H1 (cell line): ENCODE results near the gene DHRS12. TPM values are rescaled to one million over a fixed set of nuclear protein-coding genes. Genes with fewer than 3 reads are reported as not detected.

Experiments used
- CTCF ChIA-PET: fragments of 300-600 bp; sonication (Branson Sonifier 250); formaldehyde crosslinking; loops from one replicate; lab custom pipeline; 2021; ENCODE audit not compliant: partially characterized antibody; lab: Charles Lee
- POLR2A ChIA-PET: fragments of 300-600 bp; sonication (Branson Sonifier 250); formaldehyde crosslinking; loops from one replicate; lab custom pipeline; 2021; ENCODE audit warnings: inconsistent platforms; ENCODE audit not compliant: partially characterized antibody; lab: Charles Lee
- DNase-seq, 2 experiments: peaks; one replicate each; pipeline versions ENCODE4 v3.0.0 to v3.0.0-alpha.2; 2010 to 2022; ENCODE audit warnings: low spot score in 2 of 2, low read depth in 1 of 2, mixed read lengths in 1 of 2
- FAIRE-seq: peaks from 2 replicates; lab custom pipeline; 2011; peaks lifted over from hg19 to GRCh38; lab: Jason Lieb, UNC
- H2AFZ ChIP-seq: 2 replicates; pipeline ENCODE4 v1.8.1; 2012; ENCODE audit warnings: low read length, inconsistent platforms
- H2AK5ac ChIP-seq: 2 replicates; pipeline ENCODE4 v1.6.1; 2013; ENCODE audit warnings: low read depth, low read length
- H2BK120ac ChIP-seq: replicated peaks from 2 replicates; pipeline ENCODE3; 2013; ENCODE audit warnings: low read depth, low read length, inconsistent platforms
- H2BK12ac ChIP-seq: 2 replicates; pipeline ENCODE4 v1.6.1; 2013; ENCODE audit warnings: low read depth, low read length
- H2BK15ac ChIP-seq: 2 replicates; pipeline ENCODE4 v1.6.1; 2013; ENCODE audit warnings: low read length
- H2BK20ac ChIP-seq: 2 replicates; pipeline ENCODE4 v1.6.1; 2013; ENCODE audit warnings: low read length
- H2BK5ac ChIP-seq: 2 replicates; pipeline ENCODE4 v1.6.1; 2013; ENCODE audit warnings: low read depth, low read length
- H3K14ac ChIP-seq: 2 replicates; pipeline ENCODE4 v1.6.1; 2013; ENCODE audit warnings: inconsistent platforms; ENCODE audit not compliant: insufficient read length
- H3K18ac ChIP-seq: 2 replicates; pipeline ENCODE4 v1.6.1; 2013; ENCODE audit warnings: low read length; ENCODE audit errors: extremely low read depth
- H3K23ac ChIP-seq: 2 replicates; pipeline ENCODE4 v1.6.1; 2013; ENCODE audit warnings: inconsistent platforms; ENCODE audit not compliant: insufficient read length
- H3K23me2 ChIP-seq: 2 replicates; pipeline ENCODE4 v1.6.1; 2013; ENCODE audit warnings: low read depth, low read length
- H3K27ac ChIP-seq: 2 replicates; pipeline ENCODE4 v1.6.1; 2011; ENCODE audit warnings: low read depth, low read length, inconsistent platforms
- H3K27me3 ChIP-seq, 4 experiments: replicated peaks in 1 of 4; 1 replicate in 1 of 4; 2 replicates in 3 of 4; pipeline versions ENCODE4 v1.6.1 to v1.8.1; 2011 to 2013; ENCODE audit warnings: low read length in 3 of 4, mild to moderate bottlenecking in 3 of 4, inconsistent platforms in 2 of 4, mixed read lengths in 2 of 4, moderate library complexity in 1 of 4; ENCODE audit not compliant: control insufficient read depth in 3 of 4, insufficient read depth in 3 of 4; ENCODE audit errors: extremely low read depth in 1 of 4
- H3K36me3 ChIP-seq, 4 experiments: 2 replicates each; pipeline versions ENCODE4 v1.6.1 to v1.8.1; 2011 to 2013; ENCODE audit warnings: mild to moderate bottlenecking in 4 of 4, low read length in 3 of 4, moderate library complexity in 2 of 4, control low read depth in 1 of 4, inconsistent platforms in 1 of 4; ENCODE audit not compliant: insufficient read depth in 4 of 4, control insufficient read depth in 2 of 4
- H3K4ac ChIP-seq: replicated peaks from 2 replicates; pipeline ENCODE3; 2013; ENCODE audit warnings: low read length, low read depth, mixed read lengths, inconsistent platforms; ENCODE audit not compliant: insufficient read length
- H3K4me1 ChIP-seq, 4 experiments: replicated peaks in 1 of 4; 1 replicate in 1 of 4; 2 replicates in 3 of 4; pipeline versions ENCODE4 v1.6.1 to v1.8.1; 2011 to 2013; ENCODE audit warnings: low read length in 3 of 4, inconsistent platforms in 2 of 4, mixed read lengths in 1 of 4; ENCODE audit not compliant: insufficient read depth in 4 of 4, control insufficient read depth in 3 of 4
- H3K4me2 ChIP-seq, 2 experiments: 2 replicates each; pipeline versions ENCODE4 v1.6.1 to v1.8.1; 2011 to 2013; ENCODE audit warnings: low read depth in 2 of 2, low read length in 2 of 2, control low read depth in 1 of 2, inconsistent platforms in 1 of 2, mild to moderate bottlenecking in 1 of 2; ENCODE audit not compliant: insufficient read depth in 1 of 2
- H3K4me3 ChIP-seq, 4 experiments: fragments of 200-600, 300-600 bp in 1 of 4; sonication (generic), shearing (Covaris generic), sonication (Bioruptor Twin) in 1 of 4; 2 replicates each; pipeline versions ENCODE4 v1.5.1 to v1.8.1; 2011 to 2016; ENCODE audit warnings: low read length in 4 of 4, low read depth in 3 of 4, control low read depth in 2 of 4, inconsistent platforms in 2 of 4, mild to moderate bottlenecking in 2 of 4, mixed read lengths in 1 of 4, moderate library complexity in 1 of 4; ENCODE audit not compliant: insufficient read depth in 2 of 4; ENCODE audit errors: extremely low read depth in 1 of 4
- H3K56ac ChIP-seq: replicated peaks from 2 replicates; pipeline ENCODE3; 2013; ENCODE audit warnings: low read depth, mild to moderate bottlenecking, mixed read lengths, low read length, inconsistent platforms; ENCODE audit not compliant: insufficient read length
- H3K79me1 ChIP-seq: 2 replicates; pipeline ENCODE4 v1.6.1; 2013; ENCODE audit warnings: low read depth, low read length, control low read depth
- H3K79me2 ChIP-seq, 2 experiments: 2 replicates each; pipeline versions ENCODE4 v1.6.1 to v1.8.1; 2012 to 2013; ENCODE audit warnings: low read length in 2 of 2, mild to moderate bottlenecking in 2 of 2, inconsistent platforms in 1 of 2; ENCODE audit not compliant: insufficient read depth in 2 of 2, control insufficient read depth in 1 of 2
- H3K9ac ChIP-seq, 4 experiments: replicated peaks in 1 of 4; 1 replicate in 1 of 4; 2 replicates in 3 of 4; pipeline versions ENCODE4 v1.6.1 to v1.8.1; 2011 to 2013; ENCODE audit warnings: low read depth in 3 of 4, low read length in 3 of 4, control low read depth in 2 of 4, mild to moderate bottlenecking in 2 of 4, moderate library complexity in 2 of 4, inconsistent platforms in 1 of 4; ENCODE audit errors: extremely low read depth in 1 of 4
- H3K9me3 ChIP-seq, 2 experiments: 2 replicates each; pipeline versions ENCODE4 v1.6.1 to v1.8.1; 2012 to 2013; ENCODE audit warnings: mild to moderate bottlenecking in 2 of 2, moderate library complexity in 2 of 2, control low read depth in 1 of 2, inconsistent platforms in 1 of 2, low read depth in 1 of 2, low read length in 1 of 2, mixed read lengths in 1 of 2; ENCODE audit not compliant: insufficient read depth in 2 of 2
- H4K20me1 ChIP-seq, 2 experiments: replicated peaks in 1 of 2; 2 replicates each; pipeline versions ENCODE3 to v1.8.1; 2011 to 2013; ENCODE audit warnings: inconsistent platforms in 2 of 2, low read length in 2 of 2, mild to moderate bottlenecking in 1 of 2; ENCODE audit not compliant: insufficient read depth in 2 of 2, control insufficient read depth in 1 of 2
- H4K5ac ChIP-seq: 2 replicates; pipeline ENCODE4 v1.6.1; 2013; ENCODE audit warnings: low read length, low read depth, mixed read lengths, inconsistent platforms; ENCODE audit not compliant: insufficient read length
- H4K8ac ChIP-seq: 2 replicates; pipeline ENCODE4 v1.8.0; 2013; ENCODE audit warnings: mild to moderate bottlenecking, moderate library complexity, low read length, inconsistent platforms; ENCODE audit not compliant: insufficient read depth; ENCODE audit errors: extremely low read depth
- H4K91ac ChIP-seq: replicated peaks from 2 replicates; pipeline ENCODE3; 2013; ENCODE audit warnings: low read length, mixed read lengths, inconsistent platforms; ENCODE audit not compliant: insufficient read length
- MAFK ChIP-seq: IDR thresholded peaks from 2 replicates; pipeline ENCODE4 v1.6.1; 2012; ENCODE audit warnings: low read depth, mild to moderate bottlenecking, improper control_type of control experiment, low read length
- RFX5 ChIP-seq: IDR thresholded peaks from 2 replicates; pipeline ENCODE4 v1.6.1; 2011; ENCODE audit warnings: low read depth, low read length, improper control_type of control experiment, borderline replicate concordance
- SP2 ChIP-seq: IDR thresholded peaks from 2 replicates; pipeline ENCODE4 v1.6.1; 2012; ENCODE audit warnings: mild to moderate bottlenecking, low read length, inconsistent platforms
- WGBS, 2 experiments: shearing (Covaris generic) in 1 of 2; methylation state at CpG; one replicate each; pipeline versions ENCODE4 v1.1.6 to v1.1.7; 2013 to 2015; ENCODE audit warnings: low lambda C conversion rate in 2 of 2, mixed read lengths in 2 of 2, inconsistent platforms in 1 of 2, low coverage in 1 of 2, missing lambda C conversion rate in 1 of 2; ENCODE audit not compliant: insufficient replicate concordance in 2 of 2, insufficient coverage in 1 of 2, insufficient read length in 1 of 2; ENCODE audit errors: extremely low coverage in 1 of 2, missing lambda C conversion rate in 1 of 2; 5-methylcytosine and 5-hydroxymethylcytosine counted together
- polyA plus RNA-seq, 7 experiments: library from polyadenylated mRNA; depleted of rRNA in 3 of 7; stranded (reverse) in 5 of 7; unstranded in 2 of 7; fragments of >200 nt in 5 of 7; fragments of 200-250 nt in 2 of 7; gene quantifications; 1 replicate in 5 of 7; 2 replicates in 1 of 7; 4 replicates in 1 of 7; pipeline versions ENCODE4 v1.2.1 to v1.2.3, GENCODE V29; 2011 to 2013; ENCODE audit warnings: missing spikeins in 2 of 7, mixed read lengths in 2 of 7
- total RNA-seq: library from RNA; stranded (reverse); fragmentation: NEBNext Ultra II Directional; extraction: Animal tissue kit (Norgen Biotek cat#: 25700); gene quantifications from 2 replicates; pipeline ENCODE4 v1.2.1, GENCODE V29; 2021

The DHRS12 gene
- total and polyA plus RNA-seq, 2 of the 8 experiments (the other 6 are each of a cell fraction or from before 2014, with no cell fraction given) = 8.7 TPM

- no peak overlapping the region for H3K9ac ChIP-seq
- no peak overlapping the region for H2AK5ac ChIP-seq
- no peak overlapping the region for H3K14ac ChIP-seq
- H3K4ac ChIP-seq = no peak overlapping the region
- no peak overlapping the region for H3K56ac ChIP-seq
- no peaks in the 10 kb centered on the region for H3K9me3 ChIP-seq
- H2BK15ac ChIP-seq = no peak overlapping the region
- no peak overlapping the region for H4K8ac ChIP-seq
- no peak overlapping the region for H3K4me2 ChIP-seq
- H3K27me3 ChIP-seq = no peaks in the 10 kb centered on the region
- H3K23me2 ChIP-seq = no peaks in the 10 kb centered on the region
- H3K79me2 ChIP-seq = no peaks in the 10 kb centered on the region
- POLR2A ChIA-PET = interaction anchor here (1.0 kb wide), 1 partner anchor 274 kb away, joined by 3 read pairs; the partner anchor contains the start of gene INTS6
- H2BK12ac ChIP-seq = no peak overlapping the region
- H2BK20ac ChIP-seq = no peak overlapping the region
- H4K20me1 ChIP-seq = no peaks in the 10 kb centered on the region
- H3K4me3 ChIP-seq = no peak overlapping the region
- no peak overlapping the region for H2AFZ ChIP-seq
- CTCF ChIA-PET = interaction anchor here (0.6 kb wide), 2 partner anchors 209 to 1416 kb away, joined by 3 to 4 read pairs; no protein-coding TSS in a partner anchor
- no peaks in the 10 kb centered on the region for H3K79me1 ChIP-seq
- no peak for DNase-seq
- no peak for FAIRE-seq
- no peak overlapping the region for H3K23ac ChIP-seq
- WGBS, 2 experiments = 93% methylated on average over 3 of the region's 3 CpGs; no CpG with 5 or more reads in 1 of the 2 experiments
- H3K36me3 ChIP-seq = peaks cover 0 to 11% (median 6%) of the 10 kb centered on the region in 4 experiments; a peak in 4 of 8 replicates
- no peak overlapping the region for H4K5ac ChIP-seq
- H2BK120ac ChIP-seq = no peak overlapping the region
- H3K27ac ChIP-seq = no peak overlapping the region
- no peak overlapping the region for H2BK5ac ChIP-seq
- H3K4me1 ChIP-seq = no peaks in the 10 kb centered on the region
- H3K18ac ChIP-seq = no peak overlapping the region
- no peak overlapping the region for H4K91ac ChIP-seq
- no peak for TF ChIP-seq MAFK
- no peak for TF ChIP-seq RFX5
- TF ChIP-seq SP2 = no peak
Observed at GRCh38 chr13:51726446-51727193, 77.3 kb downstream of the DHRS12 start.
